HG02981 (cell line): ENCODE measurements around the gene LRRC59.
A peak's percentile ranks its signal among the peaks of the same experiment; 100 is the strongest.

Source experiments
- ATAC-seq: cut with Tn5 transposase; IDR thresholded peaks from one replicate; pipeline ENCODE4 v1.9.1; 2021; ENCODE audit warnings: mild to moderate bottlenecking, moderate library complexity; ENCODE audit not compliant: unreplicated experiment

The LRRC59 gene

DNA sequence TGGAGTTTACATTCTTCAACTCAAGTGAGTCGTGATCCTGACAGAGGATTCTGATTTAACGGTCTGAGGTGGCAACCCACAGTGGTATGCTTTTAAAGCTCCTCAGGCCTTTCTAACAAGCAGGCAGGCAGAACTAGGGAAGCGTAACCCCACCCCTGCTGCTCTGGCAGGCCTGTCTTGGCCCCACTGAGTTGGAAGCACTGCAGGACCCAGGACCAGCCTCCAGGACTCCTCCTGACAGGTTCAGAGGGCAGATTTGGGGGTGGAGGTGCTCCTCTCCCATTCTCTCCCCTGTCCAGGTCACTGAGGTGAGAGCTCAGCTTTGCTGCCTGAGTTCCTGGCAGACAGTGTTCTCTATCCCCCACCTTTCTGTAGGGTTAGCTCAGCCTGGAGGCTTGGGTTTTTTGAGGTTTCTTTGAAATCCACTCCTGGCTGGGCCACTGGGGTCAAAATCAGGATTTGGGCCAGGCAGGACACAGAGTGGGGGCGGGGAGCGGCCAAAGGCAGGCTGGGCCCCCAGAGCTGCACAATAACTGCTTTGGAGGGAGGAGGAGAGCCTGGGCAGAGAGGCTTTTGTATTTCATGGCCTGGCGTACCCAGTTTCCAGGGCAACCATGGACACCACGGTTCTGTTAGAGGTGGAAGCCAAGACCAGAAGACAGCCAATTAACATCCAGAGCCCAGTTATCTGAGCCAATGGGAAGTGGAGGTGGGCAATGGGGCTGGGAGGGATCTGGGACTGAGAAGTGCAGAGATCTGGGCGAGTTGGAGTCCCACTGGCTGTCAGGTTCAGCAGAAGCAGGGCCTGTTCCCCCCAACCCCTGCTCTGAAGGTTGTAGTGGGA lies 33.9 kb downstream of the LRRC59 start:
- no peak for ATAC-seq

DNA sequence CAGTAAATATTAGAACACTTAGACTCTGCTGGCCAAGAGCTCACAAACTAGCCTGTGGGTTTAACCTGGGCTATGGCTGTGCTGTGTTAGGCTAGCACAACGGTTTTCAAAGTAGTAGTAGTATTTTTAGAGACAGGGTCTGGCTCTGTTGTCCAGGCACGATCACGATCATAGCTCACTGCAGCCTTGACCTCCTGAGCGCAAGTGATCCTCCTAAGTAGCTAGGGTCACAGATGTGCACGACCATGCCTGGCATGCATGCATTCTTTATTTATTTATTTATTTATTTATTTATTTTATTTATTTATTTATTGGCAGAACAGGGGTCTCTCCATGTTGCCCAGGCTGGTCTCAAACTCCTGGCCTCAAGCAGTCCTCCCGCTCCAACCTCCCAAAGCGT lies 34.7 kb downstream of the LRRC59 start:
- ATAC-seq: no peak

DNA sequence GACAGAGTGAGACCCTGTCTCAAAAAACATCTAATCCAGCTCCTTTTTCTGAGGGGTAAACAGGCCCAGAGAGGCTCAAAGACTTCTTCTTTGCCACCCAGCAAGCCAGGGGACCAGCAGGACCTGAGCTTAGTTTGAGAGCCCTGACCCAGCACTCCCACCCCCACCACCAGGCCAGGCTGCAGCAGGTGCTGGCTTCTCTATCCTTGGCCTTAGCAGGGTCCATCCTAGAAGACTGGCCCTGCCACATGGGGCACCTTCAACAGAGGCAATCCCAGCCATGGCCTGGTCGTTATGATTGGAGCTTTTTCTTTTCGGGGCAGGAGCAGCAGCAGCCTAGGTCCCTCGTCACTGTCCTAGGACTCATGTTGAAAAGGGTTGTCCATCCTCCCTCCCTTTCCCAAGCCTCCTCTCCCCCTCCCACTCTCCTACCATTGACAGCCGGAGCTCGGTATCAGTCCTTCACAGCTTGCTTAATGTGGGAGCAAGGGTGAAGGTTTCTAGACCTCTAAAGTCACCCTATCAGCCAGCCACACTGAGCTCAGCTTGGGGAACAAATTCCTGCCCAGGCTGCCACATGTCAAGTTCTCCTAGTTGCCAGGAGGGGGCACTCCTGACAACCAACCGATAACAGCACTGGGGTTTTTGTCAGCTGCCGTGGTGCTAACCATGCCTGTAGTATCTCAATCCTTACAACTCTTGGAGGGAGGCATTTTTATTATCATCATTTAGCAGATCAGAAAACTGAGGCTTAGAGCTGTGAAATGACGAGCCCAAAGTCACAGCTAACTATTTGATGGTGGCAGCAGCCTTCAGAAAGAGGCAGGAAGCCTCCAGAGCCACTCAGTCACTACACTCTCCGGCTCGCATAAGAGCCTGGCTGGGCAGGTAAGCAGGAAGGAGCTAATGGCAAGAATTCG lies 35.5 kb downstream of the LRRC59 start:
- peak; percentile 51 for ATAC-seq

DNA sequence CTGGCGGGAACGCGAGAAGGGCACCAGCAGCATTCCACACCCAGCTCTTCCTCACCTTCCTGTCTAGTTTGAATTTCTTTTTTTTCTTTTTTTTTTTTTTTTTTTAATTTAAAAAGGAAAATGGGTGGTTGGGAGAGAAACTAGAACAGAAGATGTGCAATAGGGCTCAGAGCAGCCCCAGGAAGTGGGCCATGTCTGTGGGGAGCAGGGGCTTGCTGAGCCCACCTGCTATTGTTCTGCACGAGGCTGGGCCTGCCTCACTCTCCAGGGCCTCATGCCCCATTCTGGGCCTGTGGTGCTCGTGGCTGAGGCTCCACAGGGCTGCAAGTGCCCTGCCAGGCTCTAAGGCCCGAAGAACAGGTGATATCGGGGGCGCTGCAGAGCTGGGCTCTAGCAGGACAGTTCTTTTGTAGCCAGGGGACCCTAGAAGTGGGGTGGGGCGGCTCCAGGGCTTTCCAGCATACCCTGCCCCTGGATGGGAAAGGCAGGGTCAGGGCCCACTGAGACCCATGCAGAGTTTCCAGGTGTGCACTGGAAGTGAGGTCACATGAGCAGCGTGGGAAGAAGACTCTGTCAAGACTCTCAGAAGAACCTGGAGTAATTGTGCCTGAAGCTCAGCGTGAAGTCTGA lies 36.7 kb downstream of the LRRC59 start:
- ATAC-seq: no peak

DNA sequence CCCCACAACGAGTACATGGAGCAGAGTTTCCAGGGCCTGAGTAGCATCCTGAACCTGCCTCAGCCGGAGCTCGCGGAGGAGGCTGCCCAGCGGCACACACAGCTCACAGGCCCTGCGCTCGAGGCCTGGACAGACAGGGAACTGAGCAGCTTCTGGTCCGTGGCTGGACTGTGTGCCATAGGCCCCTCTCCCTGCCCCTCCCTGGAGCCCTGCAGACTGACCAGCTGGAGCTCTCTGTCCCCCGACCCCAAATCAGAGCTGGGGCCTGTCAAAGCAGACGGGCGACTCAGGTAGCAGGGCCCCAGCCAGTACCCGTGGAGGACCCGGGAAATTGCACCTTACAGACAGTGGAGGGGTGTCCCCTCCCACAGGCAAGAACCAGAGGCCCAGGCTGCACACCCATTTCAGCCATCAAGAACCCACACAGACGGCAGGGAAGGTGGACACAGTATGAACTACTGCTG lies 37.3 kb downstream of the LRRC59 start:
- ATAC-seq: no peak

DNA sequence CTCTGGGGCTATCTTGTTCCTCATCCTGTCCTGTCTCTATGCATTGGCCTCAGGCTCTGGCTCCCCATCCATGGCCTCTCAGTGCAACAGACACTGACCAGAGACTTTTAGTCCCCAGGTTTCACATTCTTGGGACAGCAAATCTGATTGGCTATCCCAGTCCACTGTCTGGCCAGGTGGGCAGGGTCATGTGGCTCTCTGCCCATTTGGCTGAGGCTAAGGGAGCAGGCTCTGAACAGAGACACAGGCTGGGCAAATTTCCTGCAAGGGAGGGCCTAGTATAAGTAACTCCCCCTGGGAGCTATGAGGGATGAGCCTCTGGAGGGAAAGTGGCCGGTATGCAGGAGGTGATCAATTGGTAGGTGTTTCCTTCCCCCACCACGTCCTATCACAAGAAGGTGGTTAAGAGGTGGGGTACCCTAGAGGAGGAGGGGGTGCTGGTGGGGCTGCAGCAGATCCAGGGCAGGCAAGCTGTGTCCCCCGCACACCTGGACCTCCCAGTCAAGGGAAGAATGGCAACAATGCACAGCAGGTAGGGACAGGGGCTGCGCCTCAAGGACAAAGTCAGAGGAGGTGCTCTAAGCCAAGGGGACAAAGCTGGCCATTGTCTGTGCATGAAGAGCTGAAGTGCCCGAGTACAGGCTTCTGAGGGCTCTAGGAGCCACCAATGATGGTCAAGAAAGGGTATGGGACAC lies 38.2 kb downstream of the LRRC59 start:
- ATAC-seq: no peak

DNA sequence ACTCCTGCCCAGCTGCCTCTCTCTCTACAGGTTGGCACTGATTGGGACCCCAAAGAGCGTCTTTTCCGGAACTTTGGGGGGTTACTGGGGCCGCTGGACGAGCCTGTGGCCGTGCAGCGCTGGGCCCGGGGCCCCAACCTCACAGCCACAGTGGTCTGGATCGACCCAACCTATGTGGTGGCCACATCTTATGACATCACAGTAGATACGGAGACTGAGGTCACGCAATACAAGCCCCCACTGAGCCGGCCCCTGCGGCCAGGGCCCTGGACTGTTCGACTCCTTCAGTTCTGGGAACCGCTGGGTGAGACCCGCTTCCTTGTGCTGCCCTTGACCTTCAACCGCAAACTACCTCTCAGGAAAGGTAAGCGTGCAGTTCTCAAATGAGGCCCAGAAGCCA lies 39.1 kb downstream of the LRRC59 start:
- no peak for ATAC-seq

DNA sequence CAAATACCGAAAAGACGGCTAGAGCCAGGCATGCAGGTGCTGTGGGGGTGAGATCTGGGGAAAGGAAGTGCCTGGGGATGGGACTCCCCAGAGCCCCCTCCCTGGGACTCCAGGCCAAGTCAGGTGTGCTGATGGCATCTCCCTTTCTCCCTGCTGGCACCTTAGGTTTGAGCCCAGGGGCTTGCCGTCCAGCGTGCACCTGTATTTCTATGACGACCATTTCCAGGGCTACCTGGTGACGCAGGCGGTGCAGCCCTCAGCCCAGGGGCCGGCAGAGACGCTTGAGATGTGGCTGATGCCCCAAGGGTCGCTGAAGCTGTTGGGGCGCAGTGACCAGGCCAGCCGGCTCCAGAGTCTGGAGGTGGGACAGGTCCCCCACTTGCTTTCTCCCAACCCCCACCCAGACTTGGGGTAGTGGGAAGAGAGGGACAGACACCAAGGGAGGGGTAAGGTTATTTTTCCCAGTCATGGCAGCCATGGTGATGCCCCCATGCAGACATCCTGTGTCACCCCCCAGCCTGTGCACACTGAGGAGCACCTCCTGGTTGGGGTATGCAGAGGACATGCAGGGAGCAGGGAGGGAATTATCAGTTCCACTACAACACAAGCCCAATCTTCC lies 40.3 kb downstream of the LRRC59 start:
- ATAC-seq: no peak

DNA sequence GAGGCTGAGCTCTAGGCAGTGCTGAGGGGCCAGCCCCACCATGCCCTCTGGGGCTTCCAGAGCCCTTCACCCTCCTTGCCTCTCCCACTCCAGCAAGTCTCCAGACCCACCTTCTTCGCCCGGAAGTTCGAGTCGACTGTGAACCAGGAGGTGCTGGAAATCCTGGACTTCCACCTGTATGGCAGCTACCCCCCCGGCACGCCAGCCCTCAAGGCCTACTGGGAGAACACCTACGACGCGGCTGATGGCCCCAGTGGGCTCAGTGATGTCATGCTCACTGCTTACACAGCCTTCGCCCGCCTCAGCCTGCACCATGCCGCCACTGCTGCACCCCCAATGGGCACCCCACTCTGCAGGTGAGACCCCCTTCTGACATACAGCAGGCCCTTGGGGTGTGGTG lies 40.9 kb downstream of the LRRC59 start:
- ATAC-seq: no peak

DNA sequence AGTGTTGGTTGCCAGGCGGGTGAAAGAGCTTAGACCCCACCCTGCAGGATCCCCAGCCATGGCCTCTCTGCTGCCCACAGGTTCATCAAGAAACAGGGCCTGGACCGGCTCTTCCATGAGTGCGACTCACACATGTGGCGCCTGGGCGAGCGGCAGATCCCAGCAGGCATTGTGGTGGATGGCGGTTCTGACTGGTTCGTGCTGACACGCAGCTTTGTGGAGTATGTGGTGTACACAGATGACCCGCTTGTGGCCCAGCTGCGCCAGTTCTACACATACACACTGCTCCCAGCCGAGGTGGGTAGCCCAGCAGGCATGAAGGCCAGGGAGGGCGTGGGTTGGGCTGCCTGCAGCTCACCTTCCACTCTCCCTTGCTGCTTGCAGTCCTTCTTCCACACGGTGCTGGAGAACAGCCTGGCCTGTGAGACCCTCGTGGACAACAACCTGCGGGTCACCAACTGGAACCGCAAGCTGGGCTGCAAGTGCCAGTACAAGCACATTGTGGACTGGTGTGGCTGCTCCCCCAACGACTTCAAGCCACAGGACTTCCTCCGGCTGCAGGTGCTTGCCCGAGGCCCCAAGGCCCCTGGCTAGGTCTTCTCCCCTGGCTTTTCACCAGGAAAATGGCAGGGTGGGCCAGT lies 41.5 kb downstream of the LRRC59 start:
- no peak for ATAC-seq

DNA sequence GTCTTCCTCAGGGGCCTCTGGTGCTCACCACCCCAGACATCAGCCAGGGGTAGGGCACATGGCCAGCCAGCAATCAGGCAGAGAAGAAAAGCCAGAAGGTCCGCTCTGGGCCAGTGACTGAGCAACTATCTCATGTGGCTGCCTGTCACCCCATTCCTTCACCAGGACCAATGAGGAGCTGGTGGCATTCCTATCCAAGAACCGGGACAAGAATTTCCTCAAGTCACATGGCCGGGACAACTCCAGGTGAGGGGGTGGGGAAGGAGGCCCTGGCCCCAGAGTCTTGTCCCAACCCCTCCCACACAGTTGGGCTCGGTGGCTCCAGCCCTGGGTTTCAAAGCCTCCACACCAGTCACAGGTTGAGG lies 42.0 kb downstream of the LRRC59 start:
- ATAC-seq: no peak

DNA sequence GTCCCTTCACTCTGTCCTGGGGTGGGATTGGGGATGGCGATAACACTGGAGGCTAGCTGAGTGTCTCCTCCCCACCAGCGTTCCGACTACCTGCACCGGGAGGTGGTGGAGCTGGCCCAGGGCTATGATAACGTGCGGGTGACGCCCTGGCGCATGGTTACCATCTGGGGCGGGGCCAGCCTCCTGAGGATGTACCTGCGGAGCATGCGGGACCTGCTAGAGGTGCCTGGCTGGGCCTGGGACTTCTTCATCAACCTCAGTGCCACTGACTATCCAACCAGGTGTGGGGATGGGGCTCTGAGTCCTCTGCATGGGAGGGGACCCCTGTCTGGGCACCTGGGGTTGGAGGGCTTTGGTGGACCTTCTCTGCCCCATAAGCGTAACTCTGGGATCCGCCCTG lies 42.5 kb downstream of the LRRC59 start:
- ATAC-seq: no peak

DNA sequence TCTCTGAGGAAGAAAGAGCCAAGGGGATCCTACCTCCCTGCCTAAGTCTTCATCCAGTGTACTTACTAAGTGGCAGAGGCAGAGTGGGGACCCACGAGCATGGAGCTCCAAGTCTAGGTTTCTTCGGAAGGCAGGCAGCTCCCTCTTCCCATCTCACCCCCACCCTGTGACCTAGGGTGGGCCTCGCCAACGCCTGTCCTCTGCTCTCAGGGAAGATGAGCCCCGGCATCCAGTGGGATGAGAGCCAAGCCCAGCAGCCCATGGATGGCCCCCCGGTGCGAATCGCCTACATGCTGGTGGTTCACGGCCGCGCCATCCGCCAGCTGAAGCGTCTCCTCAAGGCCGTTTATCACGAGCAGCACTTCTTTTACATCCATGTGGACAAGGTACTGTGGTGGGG lies 43.1 kb downstream of the LRRC59 start:
- ATAC-seq: no peak

DNA sequence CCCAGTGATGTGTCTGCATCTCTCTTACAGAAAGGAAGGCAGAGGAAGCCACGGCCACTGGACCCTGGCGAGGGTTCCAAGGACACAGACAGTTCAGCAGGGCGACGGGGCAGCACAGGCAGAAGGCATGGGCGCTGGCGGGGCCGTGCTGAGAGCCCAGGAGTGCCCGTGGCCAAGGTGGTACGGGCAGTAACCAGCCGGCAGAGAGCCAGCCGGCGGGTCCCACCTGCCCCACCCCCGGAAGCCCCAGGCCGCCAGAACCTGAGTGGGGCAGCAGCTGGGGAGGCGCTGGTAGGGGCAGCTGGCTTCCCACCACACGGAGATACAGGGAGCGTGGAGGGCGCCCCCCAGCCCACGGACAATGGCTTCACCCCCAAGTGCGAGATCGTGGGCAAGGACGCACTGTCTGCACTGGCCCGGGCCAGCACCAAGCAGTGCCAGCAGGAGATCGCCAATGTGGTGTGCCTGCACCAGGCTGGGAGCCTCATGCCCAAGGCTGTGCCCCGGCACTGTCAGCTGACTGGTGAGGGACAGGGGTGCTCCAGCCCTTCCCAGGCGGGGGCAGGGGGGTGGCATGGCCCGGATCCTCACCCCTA lies 43.6 kb downstream of the LRRC59 start:
- no peak for ATAC-seq

DNA sequence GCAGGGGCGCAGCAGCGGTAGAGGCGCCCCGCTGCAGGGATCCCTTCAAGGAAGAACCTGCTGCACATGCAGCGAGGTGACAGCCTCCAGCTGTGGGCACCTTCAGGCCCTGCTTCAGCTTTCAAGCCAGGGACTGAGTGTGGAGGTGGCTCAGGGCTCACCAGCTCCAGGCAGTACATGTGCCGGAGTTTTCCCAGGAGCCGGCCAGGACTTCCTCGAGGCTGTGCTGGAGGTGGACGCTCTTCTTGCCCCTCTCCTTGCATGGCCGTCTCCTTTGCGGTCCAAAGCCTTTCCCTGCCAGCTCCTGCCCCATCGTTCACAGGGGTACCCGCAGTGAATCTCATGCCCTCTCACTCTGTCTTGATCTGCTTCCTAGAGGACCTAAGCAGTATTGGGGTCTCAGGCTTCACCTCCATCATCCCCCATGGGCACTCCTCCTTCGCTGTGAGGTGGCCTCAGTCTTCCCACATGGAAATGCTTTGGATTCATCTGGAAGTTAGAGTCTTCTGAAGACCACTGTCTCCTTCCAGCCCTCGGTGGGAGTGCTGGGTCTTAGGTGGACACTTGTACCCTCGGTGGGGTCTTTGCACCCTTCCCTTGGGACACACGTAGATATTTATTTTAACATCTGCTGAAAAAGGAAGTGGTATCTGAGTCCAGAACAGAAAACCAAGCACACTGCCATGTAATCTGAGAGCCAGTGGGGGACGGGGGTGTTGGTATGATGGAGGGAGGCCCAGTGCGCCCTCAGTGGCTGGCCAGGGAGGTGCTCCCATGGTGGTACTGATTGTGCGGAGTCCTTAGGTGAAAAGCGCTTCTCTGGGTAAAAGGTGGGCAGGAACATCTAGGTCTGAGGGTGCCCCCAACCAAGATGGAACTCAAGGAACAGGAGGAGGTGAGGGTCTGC lies 44.4 kb downstream of the LRRC59 start:
- ATAC-seq: no peak

DNA sequence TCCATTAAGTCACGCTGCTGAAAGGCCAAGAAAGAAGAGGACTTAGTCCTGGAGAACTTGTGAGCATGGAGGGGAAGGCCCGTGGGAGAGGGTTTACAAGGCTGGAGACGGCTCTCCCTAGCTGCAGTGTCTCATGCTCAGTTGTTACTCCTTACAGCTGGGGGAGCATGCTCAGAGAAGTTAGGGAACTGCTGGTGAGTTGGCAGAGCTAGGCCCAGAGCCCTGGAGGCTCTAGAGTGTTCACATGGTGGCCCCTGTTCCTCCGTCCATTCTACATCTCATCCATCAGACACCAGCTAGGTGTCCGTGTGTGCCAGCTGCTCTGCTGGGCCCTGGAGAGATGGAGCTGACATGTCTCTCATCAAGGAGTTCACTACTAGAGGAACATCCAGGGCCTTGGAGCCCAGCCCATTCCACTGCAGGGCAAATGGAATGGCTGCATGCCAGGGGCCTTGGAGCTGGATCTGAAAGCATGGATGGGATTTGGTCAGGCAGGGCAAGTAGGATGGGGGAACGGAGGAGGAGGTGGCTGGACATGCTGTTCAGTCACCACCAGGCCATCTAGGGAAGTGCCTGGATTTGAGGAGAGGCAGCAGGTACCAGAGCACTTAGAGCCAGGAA lies 45.1 kb downstream of the LRRC59 start:
- no peak for ATAC-seq

DNA sequence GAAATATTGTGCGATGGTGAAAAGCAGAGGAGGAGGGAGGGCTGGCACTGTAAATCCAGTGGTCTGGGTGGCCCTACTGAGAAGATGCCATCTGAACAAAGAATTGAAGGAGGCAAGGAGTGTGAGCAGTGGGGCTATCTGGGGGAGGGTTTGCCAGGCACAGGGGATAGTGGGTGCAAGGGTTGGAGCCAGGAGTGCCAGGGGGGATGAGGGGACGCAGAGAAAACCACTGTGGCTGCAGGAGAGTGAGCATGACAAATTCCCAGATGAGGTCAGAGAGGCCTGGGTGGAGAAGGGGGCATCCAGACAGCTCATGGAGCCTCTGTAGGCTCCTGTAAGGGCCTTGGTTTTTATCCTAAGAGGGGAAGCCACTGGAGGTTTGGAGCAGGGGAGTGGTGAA lies 46.6 kb downstream of the LRRC59 start:
- ATAC-seq: no peak

DNA sequence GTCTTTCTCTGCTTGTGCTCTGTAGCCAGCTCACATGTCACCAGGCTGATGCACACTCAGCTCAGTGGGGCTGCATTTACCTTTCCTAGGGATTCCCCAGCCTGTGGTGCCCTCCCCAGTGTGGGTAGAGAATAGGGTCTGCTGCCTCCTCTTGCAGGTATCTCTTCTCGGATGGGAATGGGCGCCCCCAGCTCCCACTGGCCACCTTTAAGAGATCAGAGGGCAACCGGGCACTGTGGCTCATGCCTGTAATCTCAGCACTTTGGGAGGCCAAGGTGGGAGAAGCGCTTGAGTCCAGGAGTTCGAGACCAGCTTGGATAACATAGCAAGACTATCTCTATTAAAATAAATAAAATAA lies 48.1 kb downstream of the LRRC59 start:
- ATAC-seq: no peak
